ENCODE data around the gene EXD3.

EXD3 gene

GRCh38 chr9:137354845-137355760 is 67.9 kb downstream of the EXD3 start:
- no peak for TF ChIP-seq Cebpa-rat (IDR thresholded peaks at IDR 0.05)
- H3K4me2 ChIP-seq: no peak overlapping the region
- peaks cover 30 to 45% (median 36%) of the 10 kb centered on the region in 11 experiments for H3K9me3 ChIP-seq (replicated peaks in 1 of 11)
- no peaks in the 10 kb centered on the region for H3K4me1 ChIP-seq
- H3K27ac ChIP-seq: no peak overlapping the region
- no peak overlapping the region for H3K4me3 ChIP-seq
- no peak overlapping the region for H3K9ac ChIP-seq
- H3K27me3 ChIP-seq: no peaks in the 10 kb centered on the region
- H3K36me3 ChIP-seq: peaks cover 0 to 15% (median 7%) of the 10 kb centered on the region in 11 experiments; a peak in 10 of 22 replicates
- no peaks in the 10 kb centered on the region for H4K20me1 ChIP-seq

GRCh38 chr9:137354153-137354844 is 68.7 kb downstream of the EXD3 start:
- no peak overlapping the region for H3K9ac ChIP-seq
- no peak overlapping the region for H3K4me3 ChIP-seq
- H3K4me2 ChIP-seq: no peak overlapping the region
- no peak for TF ChIP-seq Cebpa-rat (IDR thresholded peaks at IDR 0.05)
- H3K27ac ChIP-seq: no peak overlapping the region
- H3K36me3 ChIP-seq: peaks cover 0 to 15% (median 7%) of the 10 kb centered on the region in 11 experiments; a peak in 11 of 22 replicates
- no peaks in the 10 kb centered on the region for H3K27me3 ChIP-seq
- H4K20me1 ChIP-seq: no peaks in the 10 kb centered on the region
- H3K9me3 ChIP-seq (replicated peaks in 1 of 11): peaks cover 33 to 49% (median 38%) of the 10 kb centered on the region in 11 experiments
- H3K4me1 ChIP-seq: no peaks in the 10 kb centered on the region

- Histone ChIP-seq H3K36me3 (peaks cover 0 to 18% (median 7%) of the 10 kb centered on the region in 11 experiments; a peak in 11 of 22 replicates), H3K27me3 (no peaks in the 10 kb centered on the region), H3K9ac (no peak overlapping the region), H3K4me2 (no peak overlapping the region), H3K27ac (no peak overlapping the region), H3K4me3 (no peak overlapping the region), H3K4me1 (no peaks in the 10 kb centered on the region), H3K9me3 (replicated peaks in 1 of 11) (peaks cover 32 to 55% (median 40%) of the 10 kb centered on the region in 11 experiments), H4K20me1 (no peaks in the 10 kb centered on the region)
- no peak for TF ChIP-seq Cebpa-rat (IDR thresholded peaks at IDR 0.05)
These were observed 69.5 kb downstream of the EXD3 start for GRCh38 chr9:137353223-137354152.

GRCh38 chr9:137352511-137353222 is 70.3 kb downstream of the EXD3 start:
- Histone ChIP-seq H3K9ac (no peak overlapping the region), H3K4me3 (no peak overlapping the region), H3K9me3 (replicated peaks in 1 of 11) (peaks cover 26 to 51% (median 37%) of the 10 kb centered on the region in 11 experiments), H3K27ac (no peak overlapping the region), H3K4me2 (no peak overlapping the region), H4K20me1 (no peaks in the 10 kb centered on the region), H3K4me1 (no peaks in the 10 kb centered on the region), H3K27me3 (no peaks in the 10 kb centered on the region), H3K36me3 (peaks cover 0 to 15% (median 5%) of the 10 kb centered on the region in 11 experiments; a peak in 10 of 22 replicates)
- no peak for TF ChIP-seq Cebpa-rat (IDR thresholded peaks at IDR 0.05)

GRCh38 chr9:137351781-137352501 is 71.0 kb downstream of the EXD3 start:
- Histone ChIP-seq H3K4me3 (no peak overlapping the region), H3K9ac (no peak overlapping the region)

GRCh38 chr9:137350696-137351584 is 72.0 kb downstream of the EXD3 start:
- Histone ChIP-seq H3K4me3 (no peak overlapping the region), H3K9me3 (replicated peaks in 1 of 11) (peaks cover 26 to 50% (median 37%) of the 10 kb centered on the region in 11 experiments), H3K9ac (no peak overlapping the region), H3K4me1 (no peaks in the 10 kb centered on the region), H3K36me3 (peaks cover 12 to 29% (median 18%) of the 10 kb centered on the region in 11 experiments; a peak in 16 of 22 replicates), H3K27me3 (no peaks in the 10 kb centered on the region), H3K4me2 (no peak overlapping the region), H3K27ac (no peak overlapping the region), H4K20me1 (no peaks in the 10 kb centered on the region)
- TF ChIP-seq Cebpa-rat (IDR thresholded peaks at IDR 0.05): no peak

More at GRCh38 chr9:137351781-137352501, 71.0 kb downstream of the EXD3 start:
- Histone ChIP-seq H3K27ac (no peak overlapping the region), H3K4me1 (no peaks in the 10 kb centered on the region), H3K4me2 (no peak overlapping the region), H4K20me1 (no peaks in the 10 kb centered on the region), H3K27me3 (no peaks in the 10 kb centered on the region), H3K36me3 (peaks cover 4 to 21% (median 12%) of the 10 kb centered on the region in 11 experiments; a peak in 15 of 22 replicates), H3K9me3 (replicated peaks in 1 of 11) (peaks cover 26 to 51% (median 37%) of the 10 kb centered on the region in 11 experiments)
- no peak for TF ChIP-seq Cebpa-rat (IDR thresholded peaks at IDR 0.05)

GRCh38 chr9:137349471-137350033 is 73.4 kb downstream of the EXD3 start:
- Histone ChIP-seq H3K4me1 (no peaks in the 10 kb centered on the region), H4K20me1 (no peaks in the 10 kb centered on the region), H3K4me2 (no peak overlapping the region), H3K9me3 (replicated peaks in 1 of 11) (peaks cover 23 to 38% (median 27%) of the 10 kb centered on the region in 11 experiments), H3K4me3 (no peak overlapping the region), H3K36me3 (peaks cover 12 to 29% (median 18%) of the 10 kb centered on the region in 11 experiments; a peak in 16 of 22 replicates), H3K27ac (no peak overlapping the region), H3K27me3 (no peaks in the 10 kb centered on the region), H3K9ac (no peak overlapping the region)
- TF ChIP-seq Cebpa-rat (IDR thresholded peaks at IDR 0.05): no peak
